ENCODE results near the gene TMCO4.

- TF ChIP-seq POLR2A (IDR thresholded peaks at IDR 0.05) = no peak
- TF ChIP-seq CTCF (IDR thresholded peaks at IDR 0.05) = no peak
Observed at GRCh38 chr1:19685994-19686393, 113.7 kb downstream of the TMCO4 start.
